Calu3 (cell line): ENCODE results near the gene MTREX. TPM values are rescaled to one million over a fixed set of nuclear protein-coding genes. Genes with fewer than 3 reads are reported as not detected.

Source experiments
- BruUV-seq: library from RNA; stranded (reverse); fragments of 400-500 nt; replicated peaks from 2 replicates; lab custom pipeline; 2021; lab: Mats Ljungman, UMichigan
- CTCF ChIA-PET: fragments of 300-600 bp; sonication (Branson Sonifier 250); formaldehyde crosslinking; loops from one replicate; lab custom pipeline; 2022; ENCODE audit warnings: antibody characterized with exemption; lab: Charles Lee
- DNase-seq: peaks from one replicate; pipeline ENCODE4 v3.0.0; 2022
- H3K27ac Mint-ChIP-seq: one replicate; pipeline ENCODE4 v1.8.0; 2022; ENCODE audit warnings: mixed read lengths; ENCODE audit not compliant: unreplicated experiment
- H3K27me3 Mint-ChIP-seq: one replicate; pipeline ENCODE4 v1.8.0; 2022; ENCODE audit warnings: mixed read lengths; ENCODE audit not compliant: unreplicated experiment
- H3K36me3 Mint-ChIP-seq: one replicate; pipeline ENCODE4 v1.8.0; 2022; ENCODE audit warnings: mild to moderate bottlenecking, moderate library complexity, mixed read lengths; ENCODE audit not compliant: insufficient read depth, unreplicated experiment
- H3K4me1 Mint-ChIP-seq: one replicate; pipeline ENCODE4 v1.8.0; 2022; ENCODE audit warnings: mild to moderate bottlenecking, low read depth, mixed read lengths; ENCODE audit not compliant: unreplicated experiment
- H3K4me3 Mint-ChIP-seq: one replicate; pipeline ENCODE4 v1.8.0; 2022; ENCODE audit warnings: mild to moderate bottlenecking, low read depth, moderate library complexity, mixed read lengths; ENCODE audit not compliant: unreplicated experiment
- H3K9me3 Mint-ChIP-seq: one replicate; pipeline ENCODE4 v1.8.0; 2022; ENCODE audit warnings: low read depth, mixed read lengths; ENCODE audit not compliant: unreplicated experiment
- CTCF ChIP-seq: fragments of 200-600 bp; IDR thresholded peaks from one replicate; pipeline ENCODE4 v1.8.0; 2022; ENCODE audit warnings: antibody characterized with exemption; ENCODE audit not compliant: unreplicated experiment
- intact Hi-C: fragments of 100-400 bp; cut with micrococcal nuclease; formaldehyde crosslinking; loops from one replicate; pipeline ENCODE4 v1.10.0; 2022; ENCODE audit not compliant: unreplicated experiment
- total RNA-seq: library from RNA; stranded (reverse); gene quantifications from 2 replicates; pipeline ENCODE4 v1.2.3, GENCODE V29; 2022

Gene MTREX
- total RNA-seq, 1 experiment from 2014 or later = 73.9 TPM

- intact Hi-C loops = no loop called here
- CTCF ChIA-PET = interaction anchor here (0.6 kb wide), 1 partner anchor 14 kb away, joined by 3 read pairs; no protein-coding TSS in a partner anchor
- no peak for DNase-seq
- Mint-ChIP-seq H3K9me3 (no peaks in the 10 kb centered on the region), H3K27ac (no peak overlapping the region), H3K27me3 (no peaks in the 10 kb centered on the region), H3K4me1 (peaks cover 7% of the 10 kb centered on the region), H3K4me3 (no peak overlapping the region), H3K36me3 (no peaks in the 10 kb centered on the region)
- TF ChIP-seq CTCF = no peak
- no TSS peak for BruUV-seq
These were observed 148.6 kb downstream of the MTREX start for GRCh38 chr5:55456216-55456895.

- Mint-ChIP-seq H3K27me3 (no peaks in the 10 kb centered on the region), H3K4me3 (no peak overlapping the region), H3K36me3 (peaks cover 4% of the 10 kb centered on the region), H3K9me3 (no peaks in the 10 kb centered on the region), H3K4me1 (peaks cover 2% of the 10 kb centered on the region), H3K27ac (no peak overlapping the region)
- CTCF ChIA-PET = no interaction called here
- no TSS peak for BruUV-seq
- TF ChIP-seq CTCF = no peak
- no peak for DNase-seq
- intact Hi-C loops = no loop called here
These were observed 151.8 kb downstream of the MTREX start for GRCh38 chr5:55459572-55459971.

GRCh38 chr5:55463613-55464012 lies 155.8 kb downstream of the MTREX start:
- intact Hi-C loops = no loop called here
- BruUV-seq = no TSS peak
- no peak for DNase-seq
- H3K27ac Mint-ChIP-seq = no peak overlapping the region
- no peak for TF ChIP-seq CTCF
- H3K27me3 Mint-ChIP-seq = no peaks in the 10 kb centered on the region
- CTCF ChIA-PET = interaction anchor here (1.1 kb wide), 1 partner anchor 21 kb away, joined by 3 read pairs; no protein-coding TSS in a partner anchor
- H3K4me3 Mint-ChIP-seq = no peak overlapping the region
- no peaks in the 10 kb centered on the region for H3K9me3 Mint-ChIP-seq
- H3K4me1 Mint-ChIP-seq = no peaks in the 10 kb centered on the region
- H3K36me3 Mint-ChIP-seq = peaks cover 4% of the 10 kb centered on the region

- Mint-ChIP-seq H3K4me3 (no peak overlapping the region), H3K4me1 (peaks cover 31% of the 10 kb centered on the region), H3K9me3 (no peaks in the 10 kb centered on the region), H3K27me3 (no peaks in the 10 kb centered on the region), H3K36me3 (peaks cover 7% of the 10 kb centered on the region), H3K27ac (no peak overlapping the region)
- CTCF ChIA-PET = no interaction called here
- no peak for TF ChIP-seq CTCF
- no TSS peak for BruUV-seq
- no peak for DNase-seq
- intact Hi-C loops = no loop called here
These were observed 160.2 kb downstream of the MTREX start for GRCh38 chr5:55467862-55468551.
